IMR-90 (cell line): ENCODE results near the gene PTPRO.

ENCODE experiments used
- CEBPB ChIP-seq: IDR thresholded peaks from 2 replicates; pipeline ENCODE4 v1.6.1; 2012; ENCODE audit warnings: low read depth, low read length, improper control_type of control experiment
- CTCF ChIP-seq: conservative IDR thresholded peaks from 2 replicates; pipeline ENCODE4 v1.5.1; 2012; ENCODE audit warnings: mild to moderate bottlenecking, low read depth, low read length, improper control_type of control experiment
- POLR2A ChIP-seq: IDR thresholded peaks from 2 replicates; pipeline ENCODE4 v1.6.1; 2012; ENCODE audit warnings: mild to moderate bottlenecking, low read depth, low read length
- SMC3 ChIP-seq: fragments of 150-350 bp; IDR thresholded peaks from 2 replicates; pipeline ENCODE4 v1.6.1; 2016; ENCODE audit warnings: low read depth, mild to moderate bottlenecking, antibody characterized with exemption, low read length, moderate library complexity

- TF ChIP-seq SMC3 = no peak
- TF ChIP-seq POLR2A = no peak
- TF ChIP-seq CTCF = no peak
- TF ChIP-seq CEBPB = no peak
These were observed 233.1 kb downstream of the PTPRO start for GRCh38 chr12:15555446-15555845.
